Activated CD8-positive, alpha-beta memory T cell treated with anti-CD3 and anti-CD28 coated beads for 48 hours (primary cell): ENCODE results near the gene ULK1.
"Not testable (repeated sequence)": the region's sequence is repeated elsewhere in the genome, so short reads cannot be mapped to it uniquely, and the experiment has no call there.

ENCODE experiments used
- DNase-seq, 3 experiments: peaks; one replicate each; pipeline ENCODE4 v3.0.0-alpha.2; 2020; ENCODE audit warnings: low read depth in 2 of 3, low spot score in 2 of 3

Gene ULK1

GRCh38 chr12:131861261-131862083 is 33.0 kb upstream of the ULK1 start:
- no peak for DNase-seq

- DNase-seq = no peak
These were observed 32.4 kb upstream of the ULK1 start for GRCh38 chr12:131862084-131862441.

- DNase-seq = no peak
These were observed 31.8 kb upstream of the ULK1 start for GRCh38 chr12:131862600-131862993.

- no peak for DNase-seq
These were observed 31.3 kb upstream of the ULK1 start for GRCh38 chr12:131862994-131863710.

- no peak for DNase-seq
These were observed 30.6 kb upstream of the ULK1 start for GRCh38 chr12:131863711-131864396.

- no peak for DNase-seq
These were observed 30.0 kb upstream of the ULK1 start for GRCh38 chr12:131864469-131864868.

GRCh38 chr12:131865180-131865875 is 29.1 kb upstream of the ULK1 start:
- no peak for DNase-seq

GRCh38 chr12:131867471-131867870 is 27.0 kb upstream of the ULK1 start:
- DNase-seq = no peak

- DNase-seq = no peak
These were observed 26.3 kb upstream of the ULK1 start for GRCh38 chr12:131867891-131868675.

- no peak for DNase-seq
These were observed 24.5 kb upstream of the ULK1 start for GRCh38 chr12:131869871-131870418.

- DNase-seq = no peak
These were observed 22.7 kb upstream of the ULK1 start for GRCh38 chr12:131871677-131872076.

- no peak for DNase-seq
These were observed 22.0 kb upstream of the ULK1 start for GRCh38 chr12:131872154-131873051.

GRCh38 chr12:131873293-131873692 is 21.1 kb upstream of the ULK1 start:
- DNase-seq = no peak

GRCh38 chr12:131874972-131875371 is 19.4 kb upstream of the ULK1 start:
- DNase-seq = not testable (repeated sequence)

- DNase-seq = not testable (repeated sequence)
These were observed 17.2 kb upstream of the ULK1 start for GRCh38 chr12:131877216-131877615.

GRCh38 chr12:131878436-131878835 is 16.0 kb upstream of the ULK1 start:
- DNase-seq = not testable (repeated sequence)

GRCh38 chr12:131882804-131883520 is 11.5 kb upstream of the ULK1 start:
- DNase-seq = no peak

- no peak for DNase-seq
These were observed 10.9 kb upstream of the ULK1 start for GRCh38 chr12:131883521-131883900.

GRCh38 chr12:131885076-131885475 is 9.3 kb upstream of the ULK1 start:
- DNase-seq = not testable (repeated sequence)
